Panc1 (cell line): Measurements from ENCODE around the gene SLC9A7. TPM values are rescaled to one million over a fixed set of nuclear protein-coding genes. Genes with fewer than 3 reads are reported as not detected.

Source experiments
- ATAC-seq: fragments of 200-7000 bp; cut with Tn5 transposase; 2 replicates; pipeline ENCODE4 v1.9.1; 2020; ENCODE audit warnings: mild to moderate bottlenecking, moderate library complexity
- BruUV-seq: library from RNA; stranded (reverse); fragments of 400-500 nt; replicated peaks from 2 replicates; lab custom pipeline; 2021; lab: Mats Ljungman, UMichigan
- CTCF ChIA-PET: fragments of 300-600 bp; sonication (Branson Sonifier 250); formaldehyde crosslinking; loops from one replicate; lab custom pipeline; 2022; ENCODE audit warnings: antibody characterized with exemption; lab: Charles Lee
- POLR2A ChIA-PET: fragments of 300-600 bp; sonication (Branson Sonifier 250); formaldehyde crosslinking; loops from one replicate; lab custom pipeline; 2022; ENCODE audit warnings: antibody characterized with exemption; lab: Charles Lee
- DNase-seq: peaks from one replicate; pipeline ENCODE4 v3.0.0-alpha.2; 2010; ENCODE audit warnings: low read depth, low spot score
- H3K27ac ChIP-seq: 2 replicates; pipeline ENCODE4 v1.5.1; 2011; ENCODE audit warnings: mild to moderate bottlenecking, low read length, inconsistent platforms
- H3K27me3 ChIP-seq: fragments of 200-500 bp; sonication (Bioruptor generic); 2 replicates; pipeline ENCODE4 v1.6.0; 2014; ENCODE audit warnings: low read length, inconsistent platforms; ENCODE audit not compliant: control insufficient read depth, insufficient read depth
- H3K36me3 ChIP-seq: fragments of 200-500 bp; sonication (Bioruptor generic); 2 replicates; pipeline ENCODE4 v1.5.1; 2014; ENCODE audit warnings: inconsistent platforms, mild to moderate bottlenecking, low read length, moderate library complexity; ENCODE audit not compliant: control insufficient read depth, insufficient read depth
- H3K4me1 ChIP-seq: 2 replicates; pipeline ENCODE4 v1.5.1; 2011; ENCODE audit warnings: inconsistent platforms, mild to moderate bottlenecking, low read length, moderate library complexity; ENCODE audit not compliant: control insufficient read depth, insufficient read depth
- H3K4me3 ChIP-seq, 2 experiments: 2 replicates each; pipeline ENCODE4 v1.5.1; 2011 to 2012; ENCODE audit warnings: low read depth in 2 of 2, low read length in 2 of 2, mild to moderate bottlenecking in 2 of 2, inconsistent platforms in 1 of 2, moderate library complexity in 1 of 2
- H3K9me3 ChIP-seq: fragments of 200-500 bp; sonication (Bioruptor generic); 2 replicates; pipeline ENCODE4 v1.5.1; 2014; ENCODE audit warnings: low read depth, mild to moderate bottlenecking, inconsistent platforms, low read length, moderate library complexity; ENCODE audit not compliant: control insufficient read depth, insufficient read depth
- POLR2AphosphoS5 ChIP-seq: IDR thresholded peaks from 2 replicates; pipeline ENCODE4 v1.6.1; 2012; ENCODE audit warnings: mild to moderate bottlenecking, low read depth, low read length, moderate library complexity
- SIN3A ChIP-seq: IDR thresholded peaks from 2 replicates; pipeline ENCODE4 v1.6.1; 2012; ENCODE audit warnings: low read depth, mild to moderate bottlenecking, low read length, moderate library complexity, borderline replicate concordance; ENCODE audit not compliant: insufficient read depth
- TCF7L2 ChIP-seq: IDR thresholded peaks from 2 replicates; pipeline ENCODE4 v1.6.1; 2011; ENCODE audit warnings: mild to moderate bottlenecking, low read depth, low read length, inconsistent platforms
- in situ Hi-C: cut with HindIII; loops from 2 replicates; pipeline ENCODE4 v1.10.0; 2016; ENCODE audit warnings: low sequenced_read_pairs, low pct_unique_long_range_greater_than_20kb
- intact Hi-C: fragments of 100-400 bp; cut with micrococcal nuclease; formaldehyde crosslinking; loops from one replicate; pipeline ENCODE4 v1.10.0; 2022; ENCODE audit not compliant: unreplicated experiment
- total RNA-seq: library from RNA; stranded (reverse); gene quantifications from one replicate; pipeline ENCODE4 v1.2.1, GENCODE V29; 2021; ENCODE audit not compliant: unreplicated experiment
- TF ChIP-seq, protein P1 (sequence below): fragments of 450-650 bp; IDR thresholded peaks from 2 replicates; pipeline ENCODE4 v1.5.1; 2017; ENCODE audit warnings: mild to moderate bottlenecking
- TF ChIP-seq, protein P2 (sequence below), 2 experiments: IDR thresholded peaks; 2 replicates each; pipeline ENCODE4 v1.6.1; 2011 to 2012; ENCODE audit warnings: low read depth in 2 of 2, control low read depth in 1 of 2, low read length in 1 of 2, mild to moderate bottlenecking in 1 of 2, moderate library complexity in 1 of 2; ENCODE audit not compliant: insufficient read depth in 1 of 2

The SLC9A7 gene
- total RNA-seq, 1 experiment from 2014 or later: 80.4 TPM

DNA sequence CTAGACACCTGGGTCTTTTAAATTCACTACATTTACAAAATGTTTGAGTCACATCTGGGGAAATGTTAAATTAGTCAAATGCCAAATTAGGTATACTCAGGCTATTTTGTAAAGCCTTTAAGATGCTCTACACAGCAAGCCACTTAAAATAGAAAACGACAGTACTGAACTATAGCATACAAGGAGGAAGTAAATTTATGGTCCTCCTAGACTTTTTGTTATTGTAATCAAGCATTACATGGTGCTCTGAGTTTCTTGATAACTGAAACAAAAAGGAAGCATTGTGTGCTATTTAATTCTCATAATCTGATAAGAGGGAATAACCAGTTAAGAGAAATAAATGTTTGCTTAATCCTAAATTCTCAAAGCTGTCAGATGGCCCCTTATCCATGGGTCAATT, 46.2 kb downstream of the SLC9A7 start:
- ChIA-PET CTCF (no interaction called here), POLR2A (no interaction called here)
- TF ChIP-seq, protein P1, sequence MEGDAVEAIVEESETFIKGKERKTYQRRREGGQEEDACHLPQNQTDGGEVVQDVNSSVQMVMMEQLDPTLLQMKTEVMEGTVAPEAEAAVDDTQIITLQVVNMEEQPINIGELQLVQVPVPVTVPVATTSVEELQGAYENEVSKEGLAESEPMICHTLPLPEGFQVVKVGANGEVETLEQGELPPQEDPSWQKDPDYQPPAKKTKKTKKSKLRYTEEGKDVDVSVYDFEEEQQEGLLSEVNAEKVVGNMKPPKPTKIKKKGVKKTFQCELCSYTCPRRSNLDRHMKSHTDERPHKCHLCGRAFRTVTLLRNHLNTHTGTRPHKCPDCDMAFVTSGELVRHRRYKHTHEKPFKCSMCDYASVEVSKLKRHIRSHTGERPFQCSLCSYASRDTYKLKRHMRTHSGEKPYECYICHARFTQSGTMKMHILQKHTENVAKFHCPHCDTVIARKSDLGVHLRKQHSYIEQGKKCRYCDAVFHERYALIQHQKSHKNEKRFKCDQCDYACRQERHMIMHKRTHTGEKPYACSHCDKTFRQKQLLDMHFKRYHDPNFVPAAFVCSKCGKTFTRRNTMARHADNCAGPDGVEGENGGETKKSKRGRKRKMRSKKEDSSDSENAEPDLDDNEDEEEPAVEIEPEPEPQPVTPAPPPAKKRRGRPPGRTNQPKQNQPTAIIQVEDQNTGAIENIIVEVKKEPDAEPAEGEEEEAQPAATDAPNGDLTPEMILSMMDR: no peak
- TF ChIP-seq SIN3A: no peak
- no peak for TF ChIP-seq TCF7L2
- TF ChIP-seq, protein P2, sequence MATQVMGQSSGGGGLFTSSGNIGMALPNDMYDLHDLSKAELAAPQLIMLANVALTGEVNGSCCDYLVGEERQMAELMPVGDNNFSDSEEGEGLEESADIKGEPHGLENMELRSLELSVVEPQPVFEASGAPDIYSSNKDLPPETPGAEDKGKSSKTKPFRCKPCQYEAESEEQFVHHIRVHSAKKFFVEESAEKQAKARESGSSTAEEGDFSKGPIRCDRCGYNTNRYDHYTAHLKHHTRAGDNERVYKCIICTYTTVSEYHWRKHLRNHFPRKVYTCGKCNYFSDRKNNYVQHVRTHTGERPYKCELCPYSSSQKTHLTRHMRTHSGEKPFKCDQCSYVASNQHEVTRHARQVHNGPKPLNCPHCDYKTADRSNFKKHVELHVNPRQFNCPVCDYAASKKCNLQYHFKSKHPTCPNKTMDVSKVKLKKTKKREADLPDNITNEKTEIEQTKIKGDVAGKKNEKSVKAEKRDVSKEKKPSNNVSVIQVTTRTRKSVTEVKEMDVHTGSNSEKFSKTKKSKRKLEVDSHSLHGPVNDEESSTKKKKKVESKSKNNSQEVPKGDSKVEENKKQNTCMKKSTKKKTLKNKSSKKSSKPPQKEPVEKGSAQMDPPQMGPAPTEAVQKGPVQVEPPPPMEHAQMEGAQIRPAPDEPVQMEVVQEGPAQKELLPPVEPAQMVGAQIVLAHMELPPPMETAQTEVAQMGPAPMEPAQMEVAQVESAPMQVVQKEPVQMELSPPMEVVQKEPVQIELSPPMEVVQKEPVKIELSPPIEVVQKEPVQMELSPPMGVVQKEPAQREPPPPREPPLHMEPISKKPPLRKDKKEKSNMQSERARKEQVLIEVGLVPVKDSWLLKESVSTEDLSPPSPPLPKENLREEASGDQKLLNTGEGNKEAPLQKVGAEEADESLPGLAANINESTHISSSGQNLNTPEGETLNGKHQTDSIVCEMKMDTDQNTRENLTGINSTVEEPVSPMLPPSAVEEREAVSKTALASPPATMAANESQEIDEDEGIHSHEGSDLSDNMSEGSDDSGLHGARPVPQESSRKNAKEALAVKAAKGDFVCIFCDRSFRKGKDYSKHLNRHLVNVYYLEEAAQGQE (IDR thresholded peaks at IDR 0.05; ENCODE audit: insufficient read depth in 1 of 2, low read depth in 2 of 2, low read length in 1 of 2): no peak
- in situ Hi-C loops (no loop called here), intact Hi-C loops (no loop called here)
- no peak for ATAC-seq
- peaks cover 18% of the 10 kb centered on the region for H3K4me1 ChIP-seq
- H3K9me3 ChIP-seq: no peaks in the 10 kb centered on the region
- H3K27ac ChIP-seq: no peak overlapping the region
- no peaks in the 10 kb centered on the region for H3K36me3 ChIP-seq
- no peak overlapping the region for H3K4me3 ChIP-seq
- no peak for DNase-seq
- BruUV-seq: no TSS peak
- H3K27me3 ChIP-seq: no peaks in the 10 kb centered on the region

DNA sequence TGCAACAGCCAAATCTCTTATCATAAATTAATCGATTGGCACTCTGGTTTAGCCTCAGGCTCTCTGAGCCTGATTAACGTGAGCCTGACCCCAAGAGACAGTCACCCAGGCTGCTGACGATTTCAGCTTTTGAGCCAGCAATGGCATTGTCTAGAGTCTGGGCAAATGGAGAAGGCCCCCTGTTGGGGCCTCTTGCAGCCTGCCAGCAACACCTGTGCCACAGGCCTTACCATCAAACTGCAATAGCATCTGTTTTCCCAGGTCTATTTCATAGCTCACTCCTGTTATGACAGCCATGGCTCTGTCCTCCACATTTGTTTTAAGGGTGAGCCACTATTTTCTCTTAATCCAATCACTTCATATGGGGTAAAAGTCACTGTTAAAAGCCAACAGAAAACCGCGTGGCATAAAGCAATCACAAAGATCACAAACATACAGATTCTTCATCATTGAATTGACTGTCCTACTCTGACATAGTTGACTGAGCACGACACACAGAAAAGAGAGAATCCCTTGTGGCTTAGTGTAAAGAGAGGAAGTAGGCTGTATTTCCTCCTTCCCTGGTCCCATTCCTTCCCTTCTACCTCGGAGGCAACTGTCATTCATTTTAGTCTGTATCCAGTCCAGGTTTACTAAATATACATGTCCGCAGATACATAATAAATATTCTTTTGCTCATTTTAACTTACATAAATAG, 47.8 kb downstream of the SLC9A7 start:
- Histone ChIP-seq H3K4me3 (no peak overlapping the region), H3K27me3 (no peaks in the 10 kb centered on the region), H3K36me3 (no peaks in the 10 kb centered on the region), H3K4me1 (peaks cover 18% of the 10 kb centered on the region), H3K27ac (no peak overlapping the region), H3K9me3 (no peaks in the 10 kb centered on the region)
- intact Hi-C loops (no loop called here), in situ Hi-C loops (no loop called here)
- no TSS peak for BruUV-seq
- POLR2A ChIA-PET: no interaction called here
- CTCF ChIA-PET: no interaction called here
- ATAC-seq (peak; percentile 37), DNase-seq (no peak)
- TF ChIP-seq TCF7L2 (no peak), POLR2AphosphoS5 (no peak)

DNA sequence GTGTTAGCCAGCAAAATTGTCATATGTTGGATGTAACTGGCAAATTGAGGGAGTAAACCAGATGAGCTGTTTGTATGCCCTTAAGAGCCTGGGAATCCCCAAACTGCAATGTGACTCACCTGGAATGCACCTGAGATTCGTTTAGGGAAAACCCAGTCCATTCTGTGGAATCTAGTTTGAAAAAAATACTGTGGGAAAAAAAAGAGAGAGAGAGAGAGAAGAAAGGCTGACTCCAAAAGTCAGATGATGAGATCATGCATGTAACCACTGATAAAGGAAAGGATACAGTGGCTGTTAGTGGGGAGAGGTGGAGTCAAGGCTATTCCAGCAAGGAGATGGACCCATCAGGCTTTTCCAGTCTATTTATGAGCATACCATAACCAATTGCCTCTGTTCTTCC, 48.5 kb downstream of the SLC9A7 start:
- in situ Hi-C loops (no loop called here), intact Hi-C loops (no loop called here)
- H3K27ac ChIP-seq: no peak overlapping the region; the same call in 1 of the 2 replicates
- ChIA-PET CTCF (no interaction called here), POLR2A (no interaction called here)
- H3K4me3 ChIP-seq: no peak overlapping the region
- no peaks in the 10 kb centered on the region for H3K27me3 ChIP-seq
- no peaks in the 10 kb centered on the region for H3K9me3 ChIP-seq
- ATAC-seq (peak; percentile 80), DNase-seq (no peak)
- no peak for TF ChIP-seq POLR2AphosphoS5
- TF ChIP-seq SIN3A: no peak
- TF ChIP-seq TCF7L2: no peak
- TF ChIP-seq, protein P1: no peak
- TF ChIP-seq, protein P2 (IDR thresholded peaks at IDR 0.05; ENCODE audit: insufficient read depth in 1 of 2, low read depth in 2 of 2, low read length in 1 of 2): no peak
- H3K4me1 ChIP-seq: peaks cover 18% of the 10 kb centered on the region
- no peaks in the 10 kb centered on the region for H3K36me3 ChIP-seq
- BruUV-seq: no TSS peak
